ENCODE measurements around the gene AGXT. TPM values are rescaled to one million over a fixed set of nuclear protein-coding genes. Genes with fewer than 3 reads are reported as not detected.

The AGXT gene
- total and polyA plus RNA-seq, 10 donors = 0.61 to 4.5 (median 1.6) TPM; not detected in 1

DNA sequence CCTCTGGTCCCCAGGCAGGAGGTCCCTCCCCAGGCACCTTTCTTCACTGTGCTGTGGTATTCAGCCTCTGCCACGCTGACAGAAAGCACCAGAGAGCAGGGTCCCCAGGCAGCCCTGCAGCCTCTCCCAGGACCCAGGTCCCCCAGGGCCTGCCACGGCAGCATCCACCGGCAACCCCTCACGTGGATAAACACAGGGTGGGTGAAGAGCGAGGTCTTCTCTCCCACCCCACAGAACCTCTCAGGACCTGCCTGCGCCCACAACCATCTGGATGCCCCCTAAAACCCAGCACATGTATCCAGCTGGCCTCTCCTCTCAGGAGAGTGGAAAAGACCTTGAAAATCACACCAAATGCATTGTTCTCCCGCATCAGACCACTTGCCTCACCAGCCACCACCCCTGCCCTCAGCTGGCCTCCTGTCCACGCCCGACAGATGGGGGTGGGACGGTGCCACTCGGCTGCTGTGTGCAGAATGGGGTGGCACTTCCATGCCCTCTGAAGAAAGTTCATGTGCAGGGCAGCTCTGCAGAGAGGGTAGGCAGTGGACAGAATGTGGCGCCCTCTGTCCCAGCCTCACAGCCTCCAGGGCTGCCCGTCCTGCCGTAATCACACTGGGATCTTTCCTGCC, 33.5 kb downstream of the AGXT start:
- peak; percentile 63 for DNase-seq
- intact Hi-C loops (cut with DNase I; ENCODE audit: low total_unique reads) = no loop called here
- Histone ChIP-seq H3K27ac (no peak overlapping the region), H3K4me3 (no peak overlapping the region), H3K36me3 (no peaks in the 10 kb centered on the region), H3K4me1 (peaks cover 0 to 51% (median 23%) of the 10 kb centered on the region in 6 donors), H3K27me3 (replicated peaks in 1 of 7) (peaks cover 0 to 12% (median 0%) of the 10 kb centered on the region in 7 donors), H3K9me3 (no peaks in the 10 kb centered on the region)
- WGBS, 5 donors = 75 to 88% (median 82%) methylated on average over 9 to 14 of the region's 14 CpGs
- TF ChIP-seq POLR2AphosphoS5 (IDR thresholded peaks at IDR 0.05) (no peak), POLR2A (IDR thresholded peaks at IDR 0.05) (no peak)
- TF ChIP-seq, protein P1, sequence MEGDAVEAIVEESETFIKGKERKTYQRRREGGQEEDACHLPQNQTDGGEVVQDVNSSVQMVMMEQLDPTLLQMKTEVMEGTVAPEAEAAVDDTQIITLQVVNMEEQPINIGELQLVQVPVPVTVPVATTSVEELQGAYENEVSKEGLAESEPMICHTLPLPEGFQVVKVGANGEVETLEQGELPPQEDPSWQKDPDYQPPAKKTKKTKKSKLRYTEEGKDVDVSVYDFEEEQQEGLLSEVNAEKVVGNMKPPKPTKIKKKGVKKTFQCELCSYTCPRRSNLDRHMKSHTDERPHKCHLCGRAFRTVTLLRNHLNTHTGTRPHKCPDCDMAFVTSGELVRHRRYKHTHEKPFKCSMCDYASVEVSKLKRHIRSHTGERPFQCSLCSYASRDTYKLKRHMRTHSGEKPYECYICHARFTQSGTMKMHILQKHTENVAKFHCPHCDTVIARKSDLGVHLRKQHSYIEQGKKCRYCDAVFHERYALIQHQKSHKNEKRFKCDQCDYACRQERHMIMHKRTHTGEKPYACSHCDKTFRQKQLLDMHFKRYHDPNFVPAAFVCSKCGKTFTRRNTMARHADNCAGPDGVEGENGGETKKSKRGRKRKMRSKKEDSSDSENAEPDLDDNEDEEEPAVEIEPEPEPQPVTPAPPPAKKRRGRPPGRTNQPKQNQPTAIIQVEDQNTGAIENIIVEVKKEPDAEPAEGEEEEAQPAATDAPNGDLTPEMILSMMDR (IDR thresholded peaks at IDR 0.05 in 8 of 11, conservative IDR thresholded peaks at IDR 0.05 in 3 of 11) = no peak

DNA sequence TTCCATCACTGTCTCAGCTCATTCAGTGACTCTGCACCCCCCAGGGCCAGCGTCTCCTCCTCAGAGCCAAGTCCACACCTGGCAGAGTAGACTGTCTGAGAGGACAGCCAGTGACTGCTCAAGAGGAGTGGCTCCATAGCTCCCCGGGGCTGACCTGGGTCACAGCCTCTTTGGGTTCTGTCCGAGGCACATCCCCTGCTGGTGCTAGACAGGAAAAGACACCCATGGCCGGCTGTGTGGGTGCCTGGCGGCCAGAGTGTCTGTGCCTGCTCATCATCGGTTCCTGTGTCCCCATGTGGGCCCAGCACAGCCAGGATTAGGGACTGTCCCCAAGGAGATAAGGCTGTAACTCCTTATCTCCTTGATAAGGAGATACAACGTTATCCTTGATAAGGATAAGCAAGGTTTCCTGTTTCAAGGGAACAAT, 34.0 kb downstream of the AGXT start:
- H3K4me1 ChIP-seq = peaks cover 0 to 46% (median 20%) of the 10 kb centered on the region in 6 donors
- intact Hi-C loops (cut with DNase I; ENCODE audit: low total_unique reads) = no loop called here
- peak; percentile 47 for DNase-seq
- WGBS, 5 donors = 47 to 66% (median 58%) methylated on average over 5 to 7 of the region's 7 CpGs
- H3K27me3 ChIP-seq (replicated peaks in 1 of 7) = peaks cover 0 to 15% (median 0%) of the 10 kb centered on the region in 7 donors
- H3K9me3 ChIP-seq = no peaks in the 10 kb centered on the region
- no peaks in the 10 kb centered on the region for H3K36me3 ChIP-seq
- H3K4me3 ChIP-seq = no peak overlapping the region
- no peak for TF ChIP-seq POLR2AphosphoS5 (IDR thresholded peaks at IDR 0.05)
- TF ChIP-seq, protein P1 (IDR thresholded peaks at IDR 0.05 in 8 of 11, conservative IDR thresholded peaks at IDR 0.05 in 3 of 11) = no peak
- no peak for TF ChIP-seq POLR2A (IDR thresholded peaks at IDR 0.05)
- H3K27ac ChIP-seq = no peak overlapping the region

DNA sequence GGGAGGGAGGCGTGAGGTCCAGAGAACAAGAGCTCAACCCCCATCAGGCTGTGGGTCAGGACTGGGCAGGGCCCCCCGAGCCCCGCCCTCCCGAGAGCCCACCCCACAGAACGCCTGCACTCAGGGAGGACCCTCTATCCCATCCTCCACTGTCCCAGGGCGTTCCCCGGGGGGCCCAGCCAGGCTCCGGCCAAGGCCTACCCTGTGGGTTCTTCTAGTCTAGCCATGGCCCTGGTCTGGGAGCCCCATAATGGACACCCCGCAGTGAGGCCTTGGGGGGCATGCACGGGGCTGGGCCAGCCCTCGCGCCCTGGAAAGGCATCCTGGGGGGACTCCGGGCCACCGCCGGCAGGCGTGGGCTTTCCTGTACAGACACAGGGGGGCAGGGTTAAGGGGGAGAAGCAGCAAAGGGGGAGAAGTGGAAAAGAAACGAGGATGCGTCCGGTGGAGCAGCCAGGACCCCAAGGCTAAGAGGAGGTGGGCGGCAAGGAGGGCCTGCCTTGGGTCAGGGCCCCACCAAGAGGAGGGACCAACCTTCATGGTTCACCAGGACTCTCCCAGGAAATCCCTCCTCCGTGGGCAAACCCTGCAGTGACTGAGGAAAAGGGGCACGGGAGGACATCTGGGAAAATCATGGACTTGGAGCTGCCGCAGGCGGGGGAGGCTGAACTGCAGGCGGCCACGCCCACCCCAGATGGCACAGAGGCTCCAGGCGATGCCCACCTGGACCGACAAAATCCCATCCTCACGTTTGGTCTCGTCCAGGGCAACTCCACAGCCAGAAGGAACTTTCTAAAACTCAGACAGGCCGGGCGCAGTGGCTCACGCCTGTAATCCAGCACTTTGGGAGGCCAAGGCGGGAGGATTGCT, 34.8 kb downstream of the AGXT start:
- Histone ChIP-seq H3K27me3 (replicated peaks in 1 of 7) (peaks cover 0 to 15% (median 0%) of the 10 kb centered on the region in 7 donors), H3K27ac (no peak overlapping the region), H3K4me3 (no peak overlapping the region), H3K36me3 (no peaks in the 10 kb centered on the region), H3K4me1 (peaks cover 0 to 39% (median 19%) of the 10 kb centered on the region in 6 donors), H3K9me3 (no peaks in the 10 kb centered on the region)
- intact Hi-C loops (cut with DNase I; ENCODE audit: low total_unique reads) = no loop called here
- peak; percentile 58 for DNase-seq
- TF ChIP-seq POLR2A (IDR thresholded peaks at IDR 0.05) = no peak
- TF ChIP-seq, protein P1 (IDR thresholded peaks at IDR 0.05 in 8 of 11, conservative IDR thresholded peaks at IDR 0.05 in 3 of 11) = no peak
- TF ChIP-seq POLR2AphosphoS5 (IDR thresholded peaks at IDR 0.05) = no peak
- 84 to 88% (median 85%) methylated on average over 31 to 34 of the region's 34 CpGs for WGBS, 5 donors
